ENCODE results near the gene NSUN6.
A peak's percentile ranks its signal among the peaks of the same experiment; 100 is the strongest.
"Not testable (repeated sequence)": the region's sequence is repeated elsewhere in the genome, so short reads cannot be mapped to it uniquely, and the experiment has no call there.

NSUN6 gene

DNA sequence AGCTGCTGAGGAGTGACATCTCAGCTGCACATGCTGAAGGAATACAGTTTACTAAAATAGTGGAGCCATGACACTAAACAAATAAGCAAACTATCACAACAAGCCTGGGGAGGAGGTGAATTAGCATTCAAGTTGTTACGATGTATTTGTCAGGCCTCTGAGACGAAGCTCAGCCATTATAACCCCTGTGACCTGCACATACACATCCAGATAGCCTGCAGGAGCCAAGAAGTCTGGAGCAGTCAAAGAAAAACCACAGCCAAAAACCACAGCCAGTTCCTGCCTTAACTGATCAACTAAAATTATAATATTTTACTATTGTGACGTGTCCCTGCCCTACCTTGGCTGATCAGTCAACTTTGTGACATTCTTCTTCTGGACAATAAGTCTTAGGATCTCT is 68.6 kb downstream of the NSUN6 start:
- Histone ChIP-seq H3K36me3 (peaks cover 58 to 79% (median 76%) of the 10 kb centered on the region in 11 experiments), H3K9me3 (replicated peaks in 1 of 11) (peaks cover 46 to 76% (median 66%) of the 10 kb centered on the region in 11 experiments), H3K4me2 (peak overlapping the region; percentile 72 to 94 (median 85)), H3K9ac (peak overlapping the region; percentile 0 to 60 (median 50); a peak in 19 of 22 replicates), H3K4me3 (peak overlapping the region in 8 of 10 experiments; percentile 14 to 50 (median 37); a peak in 12 of 20 replicates), H3K27ac (peak overlapping the region in 10 of 11 experiments; percentile 8 to 79 (median 66); a peak in 18 of 22 replicates), H3K27me3 (no peaks in the 10 kb centered on the region), H4K20me1 (no peaks in the 10 kb centered on the region), H3K4me1 (peaks cover 30 to 53% (median 44%) of the 10 kb centered on the region in 10 experiments)
- no peak for TF ChIP-seq Cebpa-rat (IDR thresholded peaks at IDR 0.05)

DNA sequence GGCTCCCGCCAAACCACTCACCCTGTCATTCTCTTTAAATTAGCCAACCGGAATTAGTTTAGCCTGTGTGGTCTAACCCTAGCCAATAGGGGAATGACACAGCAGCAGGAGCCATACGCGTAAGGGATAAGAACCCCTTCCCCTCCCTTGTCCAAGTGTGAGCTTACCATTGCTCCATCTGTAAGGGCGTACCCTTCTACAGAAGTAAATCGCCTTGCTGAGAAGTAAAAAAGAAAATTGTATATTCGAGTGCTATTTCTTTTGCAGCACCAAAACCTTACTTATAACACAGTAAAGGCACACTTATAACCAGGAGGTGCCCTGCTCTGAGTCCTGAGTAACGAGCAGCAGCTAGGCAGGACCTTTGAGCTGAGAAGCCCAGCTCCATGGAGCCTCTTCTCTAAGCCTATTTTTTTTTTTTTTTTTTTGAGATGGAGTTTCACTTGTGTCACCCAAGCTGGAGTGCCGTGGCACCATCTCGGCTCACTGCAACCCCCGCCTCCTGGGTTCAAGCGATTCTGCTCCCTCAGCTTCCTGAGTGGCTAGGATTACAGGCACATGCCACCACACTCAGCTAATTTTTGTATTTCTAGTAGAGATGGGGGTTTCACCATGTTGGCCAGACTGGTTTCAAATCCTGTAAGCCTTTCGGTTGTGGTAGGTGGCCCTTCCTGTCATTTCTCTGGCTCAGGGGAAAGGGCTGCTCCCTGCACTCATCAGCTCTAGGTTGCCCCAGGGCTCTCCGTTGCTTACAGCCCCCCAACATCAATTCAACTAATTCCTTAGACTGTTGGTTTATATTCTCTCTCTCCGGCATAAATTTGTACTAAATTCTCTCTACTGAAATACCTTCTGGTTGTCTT is 73.3 kb downstream of the NSUN6 start:
- H3K27ac ChIP-seq = no peak overlapping the region
- peaks cover 22 to 35% (median 31%) of the 10 kb centered on the region in 10 experiments for H3K4me1 ChIP-seq
- no peaks in the 10 kb centered on the region for H4K20me1 ChIP-seq
- H3K36me3 ChIP-seq = peaks cover 54 to 80% (median 71%) of the 10 kb centered on the region in 11 experiments
- no peak overlapping the region for H3K4me2 ChIP-seq
- H3K9ac ChIP-seq = no peak overlapping the region
- no peaks in the 10 kb centered on the region for H3K27me3 ChIP-seq
- H3K9me3 ChIP-seq (replicated peaks in 1 of 11) = peaks cover 43 to 60% (median 50%) of the 10 kb centered on the region in 11 experiments
- peak overlapping the region in 2 of 10 experiments; percentile 10 to 36; a peak in 2 of 20 replicates for H3K4me3 ChIP-seq
- TF ChIP-seq Cebpa-rat (IDR thresholded peaks at IDR 0.05) = no peak

GRCh38 chr10:18576586-18576985 is 74.8 kb downstream of the NSUN6 start:
- Histone ChIP-seq H3K36me3 (peaks cover 54 to 90% (median 83%) of the 10 kb centered on the region in 11 experiments), H3K4me2 (no peak overlapping the region)

DNA sequence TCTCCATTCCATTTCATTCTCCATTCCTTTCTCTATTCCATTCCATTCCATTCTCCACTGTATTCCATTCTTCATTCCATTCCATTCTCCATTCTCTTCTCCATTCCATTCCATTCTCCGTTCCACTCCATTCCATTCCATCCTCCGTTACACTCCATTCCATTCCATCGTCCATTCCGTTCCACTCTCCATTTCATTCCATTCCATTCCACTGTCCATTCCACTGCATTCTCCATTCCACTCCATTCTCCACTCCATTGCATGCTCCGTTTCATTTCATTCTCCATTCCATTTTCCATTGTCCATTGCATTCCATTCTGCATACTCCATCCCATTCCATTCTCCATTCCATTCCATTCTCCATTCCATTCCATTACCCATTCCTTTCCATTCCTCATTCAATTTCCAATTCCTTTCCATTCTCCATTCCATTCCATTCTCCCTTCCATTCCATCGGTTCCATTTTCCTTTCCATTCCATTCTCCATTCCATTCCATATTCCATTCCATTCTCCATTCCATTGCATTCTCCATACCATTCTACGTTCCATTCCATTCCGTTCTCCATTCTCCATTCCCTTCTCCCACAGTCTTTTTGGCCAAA is 78.3 kb downstream of the NSUN6 start:
- no peaks in the 10 kb centered on the region for H3K4me1 ChIP-seq
- no peaks in the 10 kb centered on the region for H4K20me1 ChIP-seq
- H3K4me2 ChIP-seq = no peak overlapping the region
- peaks cover 72 to 83% (median 76%) of the 10 kb centered on the region in 11 experiments for H3K9me3 ChIP-seq (replicated peaks in 1 of 11)
- H3K27me3 ChIP-seq = no peaks in the 10 kb centered on the region
- TF ChIP-seq Cebpa-rat (IDR thresholded peaks at IDR 0.05) = no peak
- H3K4me3 ChIP-seq = no peak overlapping the region
- no peak overlapping the region for H3K27ac ChIP-seq
- no peak overlapping the region for H3K9ac ChIP-seq
- peaks cover 28 to 82% (median 59%) of the 10 kb centered on the region in 11 experiments for H3K36me3 ChIP-seq

More at GRCh38 chr10:18576586-18576985, 74.8 kb downstream of the NSUN6 start:
- Histone ChIP-seq H3K9me3 (replicated peaks in 1 of 11) (peaks cover 58 to 74% (median 65%) of the 10 kb centered on the region in 11 experiments), H3K27ac (no peak overlapping the region), H3K4me1 (peaks cover 8 to 20% (median 16%) of the 10 kb centered on the region in 10 experiments; a peak in 19 of 20 replicates), H4K20me1 (no peaks in the 10 kb centered on the region), H3K27me3 (no peaks in the 10 kb centered on the region), H3K9ac (no peak overlapping the region), H3K4me3 (no peak overlapping the region)
- TF ChIP-seq Cebpa-rat (IDR thresholded peaks at IDR 0.05) = no peak

DNA sequence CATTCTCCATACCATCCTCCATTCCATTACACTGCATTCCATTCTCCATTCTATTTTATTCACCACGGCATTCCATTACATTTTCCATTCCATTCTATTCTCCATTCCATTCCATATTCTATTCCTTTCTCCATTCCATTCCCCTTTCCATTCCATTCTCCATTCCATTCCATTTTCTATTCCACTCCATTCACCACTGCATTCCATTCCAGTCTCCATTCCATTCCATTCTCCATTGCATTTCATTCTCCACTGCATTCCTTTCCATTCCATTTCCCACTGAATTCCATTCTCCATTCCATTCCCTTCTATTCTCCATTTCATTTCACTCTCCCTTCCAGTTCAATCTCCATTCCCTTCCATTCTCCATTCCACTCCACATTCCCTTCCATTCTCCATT is 79.6 kb downstream of the NSUN6 start:
- H3K27me3 ChIP-seq = no peaks in the 10 kb centered on the region
- H3K4me1 ChIP-seq = no peaks in the 10 kb centered on the region
- H3K9ac ChIP-seq = no peak overlapping the region
- peaks cover 16 to 81% (median 47%) of the 10 kb centered on the region in 11 experiments; a peak in 21 of 22 replicates for H3K36me3 ChIP-seq
- peaks cover 72 to 83% (median 76%) of the 10 kb centered on the region in 11 experiments for H3K9me3 ChIP-seq (replicated peaks in 1 of 11)
- H4K20me1 ChIP-seq = no peaks in the 10 kb centered on the region
- no peak overlapping the region for H3K27ac ChIP-seq
- no peak overlapping the region for H3K4me3 ChIP-seq
- no peak overlapping the region for H3K4me2 ChIP-seq
- no peak for TF ChIP-seq Cebpa-rat (IDR thresholded peaks at IDR 0.05)

GRCh38 chr10:18571076-18571475 is 80.3 kb downstream of the NSUN6 start:
- H3K9ac ChIP-seq = no peak overlapping the region
- H3K36me3 ChIP-seq = peaks cover 9 to 79% (median 42%) of the 10 kb centered on the region in 11 experiments; a peak in 20 of 22 replicates
- no peaks in the 10 kb centered on the region for H3K4me1 ChIP-seq
- TF ChIP-seq Cebpa-rat (IDR thresholded peaks at IDR 0.05) = no peak
- no peaks in the 10 kb centered on the region for H4K20me1 ChIP-seq
- H3K27ac ChIP-seq = no peak overlapping the region
- peaks cover 73 to 83% (median 77%) of the 10 kb centered on the region in 11 experiments for H3K9me3 ChIP-seq (replicated peaks in 1 of 11)
- no peaks in the 10 kb centered on the region for H3K27me3 ChIP-seq
- H3K4me2 ChIP-seq = no peak overlapping the region
- no peak overlapping the region for H3K4me3 ChIP-seq

DNA sequence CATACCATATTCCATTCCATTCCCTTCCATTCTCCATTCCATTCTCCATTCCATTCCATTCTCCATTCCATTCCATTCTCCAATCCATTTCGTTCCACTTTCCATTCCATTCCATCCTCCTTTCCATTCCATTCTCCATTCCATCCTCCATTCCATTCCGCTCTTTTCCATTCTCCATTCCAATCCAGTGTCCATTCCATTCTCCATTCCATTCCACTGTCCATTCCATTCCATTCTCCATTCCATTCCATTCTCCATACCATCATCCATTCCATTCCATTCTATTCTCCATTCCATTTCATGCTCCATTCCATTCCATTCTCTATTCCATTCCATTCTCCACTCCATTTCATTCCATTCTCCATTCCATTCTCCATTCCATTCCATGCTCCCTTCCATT is 81.0 kb downstream of the NSUN6 start:
- not testable (repeated sequence) for H3K9ac ChIP-seq, H3K27ac ChIP-seq, H3K4me2 ChIP-seq, H4K20me1 ChIP-seq, H3K4me3 ChIP-seq, H3K4me1 ChIP-seq, H3K27me3 ChIP-seq
- Histone ChIP-seq H3K9me3 (replicated peaks in 1 of 11) (peaks cover 80 to 86% (median 81%) of the 10 kb centered on the region in 11 experiments), H3K36me3 (peaks cover 5 to 79% (median 39%) of the 10 kb centered on the region in 11 experiments; a peak in 19 of 22 replicates)

DNA sequence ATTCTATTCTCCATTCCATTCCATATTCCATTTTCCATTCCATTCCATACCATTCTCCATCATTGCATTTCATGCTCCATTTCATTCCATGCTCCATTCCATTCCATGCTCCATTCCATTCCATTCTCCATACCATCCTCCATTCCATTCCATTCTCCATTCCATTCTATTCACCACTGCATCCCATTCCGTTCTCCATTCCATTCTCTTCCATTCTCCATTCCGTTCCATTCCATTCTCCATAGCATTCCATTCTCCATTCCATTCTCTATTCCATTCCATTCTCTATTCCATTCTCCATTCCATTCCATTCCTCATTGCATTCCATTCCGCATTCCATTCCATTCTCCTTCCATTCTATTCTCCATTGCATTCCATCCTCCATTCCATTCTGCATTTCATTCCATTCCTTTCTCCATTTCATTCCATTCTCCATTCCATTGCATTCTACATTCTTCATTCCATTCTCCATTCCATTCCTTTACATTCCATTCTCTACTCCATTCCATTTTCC is 84.0 kb downstream of the NSUN6 start:
- Histone ChIP-seq H3K4me1 (no peaks in the 10 kb centered on the region), H3K36me3 (peaks cover 13 to 89% (median 39%) of the 10 kb centered on the region in 11 experiments), H3K9ac (no peak overlapping the region), H3K27ac (no peak overlapping the region), H4K20me1 (no peaks in the 10 kb centered on the region), H3K9me3 (replicated peaks in 1 of 11) (peaks cover 99 to 100% (median 100%) of the 10 kb centered on the region in 11 experiments), H3K4me2 (no peak overlapping the region), H3K4me3 (no peak overlapping the region), H3K27me3 (no peaks in the 10 kb centered on the region)
- no peak for TF ChIP-seq Cebpa-rat (IDR thresholded peaks at IDR 0.05)

- no peak overlapping the region for H3K4me3 ChIP-seq
- no peak overlapping the region for H3K27ac ChIP-seq
- H3K9ac ChIP-seq = no peak overlapping the region
- H3K27me3 ChIP-seq = no peaks in the 10 kb centered on the region
- peaks cover 96 to 99% (median 97%) of the 10 kb centered on the region in 11 experiments for H3K9me3 ChIP-seq (replicated peaks in 1 of 11)
- no peaks in the 10 kb centered on the region for H4K20me1 ChIP-seq
- no peaks in the 10 kb centered on the region for H3K4me1 ChIP-seq
- TF ChIP-seq Cebpa-rat (IDR thresholded peaks at IDR 0.05) = no peak
- no peak overlapping the region for H3K4me2 ChIP-seq
- H3K36me3 ChIP-seq = peaks cover 22 to 85% (median 39%) of the 10 kb centered on the region in 11 experiments
Observed at GRCh38 chr10:18566177-18566576, 85.2 kb downstream of the NSUN6 start.

Measured in BLaER1 treated with 17β-estradiol and CSF1 and Interleukin-3, amounts not matched to agents 10 nM and 100 nM (cell line).